AG09319 (cell line): ENCODE measurements around the gene CASP8.

Experiments used
- DNase-seq: peaks from one replicate; pipeline ENCODE4 v3.0.0-alpha.2; 2010; ENCODE audit warnings: low read depth; ENCODE audit errors: extremely low read depth
- CTCF ChIP-seq: IDR thresholded peaks from 2 replicates; pipeline ENCODE4 v1.5.1; 2011; ENCODE audit warnings: low read depth, mild to moderate bottlenecking, inconsistent platforms, low read length, moderate library complexity

CASP8 gene

GRCh38 chr2:201270293-201271001 lies 10.1 kb downstream of the CASP8 start:
- no peak for TF ChIP-seq CTCF
- DNase-seq, result no peak

- no peak for TF ChIP-seq CTCF
- DNase-seq, result no peak
These were observed 11.6 kb downstream of the CASP8 start for GRCh38 chr2:201271917-201272316.

- no peak for TF ChIP-seq CTCF
- no peak for DNase-seq
These were observed 13.1 kb downstream of the CASP8 start for GRCh38 chr2:201273330-201273983.

GRCh38 chr2:201275069-201275468 lies 14.7 kb downstream of the CASP8 start:
- no peak for DNase-seq
- TF ChIP-seq CTCF, result no peak

GRCh38 chr2:201275990-201276389 lies 15.7 kb downstream of the CASP8 start:
- DNase-seq, result no peak

GRCh38 chr2:201276511-201276910 lies 16.2 kb downstream of the CASP8 start:
- no peak for DNase-seq
- TF ChIP-seq CTCF, result no peak

More at GRCh38 chr2:201275990-201276389, 15.7 kb downstream of the CASP8 start:
- no peak for TF ChIP-seq CTCF

GRCh38 chr2:201279079-201279478 lies 18.7 kb downstream of the CASP8 start:
- no peak for DNase-seq
- TF ChIP-seq CTCF, result no peak
